HCT116 (cell line): ENCODE measurements around the gene CENATAC.

ENCODE experiments used
- CTCF ChIP-seq, 3 experiments: fragments of 200-600 bp in 1 of 3; sonication (generic) in 1 of 3; IDR thresholded peaks in 2 of 3; conservative IDR thresholded peaks in 1 of 3; 2 replicates each; pipeline ENCODE4 v1.5.1; 2012 to 2017; ENCODE audit warnings: low read depth in 2 of 3, low read length in 2 of 3, antibody characterized with exemption in 1 of 3, borderline replicate concordance in 1 of 3, control low read depth in 1 of 3, mild to moderate bottlenecking in 1 of 3, mixed read lengths in 1 of 3, mixed run types in 1 of 3, moderate library complexity in 1 of 3; ENCODE audit not compliant: insufficient read depth in 1 of 3
- EZH2 ChIP-seq: fragments of 200-600 bp; sonication (generic); IDR thresholded peaks from 2 replicates; pipeline ENCODE4 v1.6.1; 2017; ENCODE audit warnings: antibody characterized with exemption, mixed run types
- MAX ChIP-seq: IDR thresholded peaks from 2 replicates; pipeline ENCODE4 v1.6.1; 2012
- POLR2AphosphoS5 ChIP-seq: IDR thresholded peaks from 2 replicates; pipeline ENCODE4 v1.6.1; 2011; ENCODE audit warnings: mild to moderate bottlenecking, low read depth, low read length, moderate library complexity
- YY1 ChIP-seq: IDR thresholded peaks from 2 replicates; pipeline ENCODE4 v1.6.1; 2011; ENCODE audit warnings: low read length, low read depth, moderate library complexity, mild to moderate bottlenecking; ENCODE audit not compliant: insufficient replicate concordance; ENCODE audit errors: extremely low read depth

- TF ChIP-seq YY1 (no peak), CTCF (IDR thresholded peaks at IDR 0.05 in 2 of 3, conservative IDR thresholded peaks at IDR 0.05 in 1 of 3; ENCODE audit: borderline replicate concordance in 1 of 3, insufficient read depth in 1 of 3, low read depth in 2 of 3, low read length in 2 of 3) (no peak), EZH2 (no peak), POLR2AphosphoS5 (no peak), MAX (no peak)
Observed at GRCh38 chr11:119051440-119052162, 53.7 kb downstream of the CENATAC start.
